ENCODE data around the gene MAD1L1. TPM values are rescaled to one million over a fixed set of nuclear protein-coding genes. Genes with fewer than 3 reads are reported as not detected.

Gene MAD1L1
- total and polyA plus RNA-seq, 2 of the 13 experiments (the other 11 are each of a cell fraction or from before 2014, with no cell fraction given), result 17.4 to 64.7 TPM

- no peak overlapping the region for H3K27ac ChIP-seq (ENCODE audit: extremely low read length, insufficient read depth, low read length)
- in situ Hi-C loops (cut with HindIII; ENCODE audit: extremely low pct_ligation_motif_present, low pct_unique_long_range_greater_than_20kb) (no loop called here), intact Hi-C loops (cut with micrococcal nuclease; ENCODE audit: unreplicated experiment) (no loop called here)
- no peak overlapping the region for H3K4me2 ChIP-seq (ENCODE audit: low read depth, low read length)
- no peak for ATAC-seq
- no peak for TF ChIP-seq ZNF549 (CRISPR knock-in tag; IDR thresholded peaks at IDR 0.05)
- no peak for TF ChIP-seq TFDP1 (CRISPR knock-in tag; IDR thresholded peaks at IDR 0.05; ENCODE audit: borderline replicate concordance)
- TF ChIP-seq, protein P1, sequence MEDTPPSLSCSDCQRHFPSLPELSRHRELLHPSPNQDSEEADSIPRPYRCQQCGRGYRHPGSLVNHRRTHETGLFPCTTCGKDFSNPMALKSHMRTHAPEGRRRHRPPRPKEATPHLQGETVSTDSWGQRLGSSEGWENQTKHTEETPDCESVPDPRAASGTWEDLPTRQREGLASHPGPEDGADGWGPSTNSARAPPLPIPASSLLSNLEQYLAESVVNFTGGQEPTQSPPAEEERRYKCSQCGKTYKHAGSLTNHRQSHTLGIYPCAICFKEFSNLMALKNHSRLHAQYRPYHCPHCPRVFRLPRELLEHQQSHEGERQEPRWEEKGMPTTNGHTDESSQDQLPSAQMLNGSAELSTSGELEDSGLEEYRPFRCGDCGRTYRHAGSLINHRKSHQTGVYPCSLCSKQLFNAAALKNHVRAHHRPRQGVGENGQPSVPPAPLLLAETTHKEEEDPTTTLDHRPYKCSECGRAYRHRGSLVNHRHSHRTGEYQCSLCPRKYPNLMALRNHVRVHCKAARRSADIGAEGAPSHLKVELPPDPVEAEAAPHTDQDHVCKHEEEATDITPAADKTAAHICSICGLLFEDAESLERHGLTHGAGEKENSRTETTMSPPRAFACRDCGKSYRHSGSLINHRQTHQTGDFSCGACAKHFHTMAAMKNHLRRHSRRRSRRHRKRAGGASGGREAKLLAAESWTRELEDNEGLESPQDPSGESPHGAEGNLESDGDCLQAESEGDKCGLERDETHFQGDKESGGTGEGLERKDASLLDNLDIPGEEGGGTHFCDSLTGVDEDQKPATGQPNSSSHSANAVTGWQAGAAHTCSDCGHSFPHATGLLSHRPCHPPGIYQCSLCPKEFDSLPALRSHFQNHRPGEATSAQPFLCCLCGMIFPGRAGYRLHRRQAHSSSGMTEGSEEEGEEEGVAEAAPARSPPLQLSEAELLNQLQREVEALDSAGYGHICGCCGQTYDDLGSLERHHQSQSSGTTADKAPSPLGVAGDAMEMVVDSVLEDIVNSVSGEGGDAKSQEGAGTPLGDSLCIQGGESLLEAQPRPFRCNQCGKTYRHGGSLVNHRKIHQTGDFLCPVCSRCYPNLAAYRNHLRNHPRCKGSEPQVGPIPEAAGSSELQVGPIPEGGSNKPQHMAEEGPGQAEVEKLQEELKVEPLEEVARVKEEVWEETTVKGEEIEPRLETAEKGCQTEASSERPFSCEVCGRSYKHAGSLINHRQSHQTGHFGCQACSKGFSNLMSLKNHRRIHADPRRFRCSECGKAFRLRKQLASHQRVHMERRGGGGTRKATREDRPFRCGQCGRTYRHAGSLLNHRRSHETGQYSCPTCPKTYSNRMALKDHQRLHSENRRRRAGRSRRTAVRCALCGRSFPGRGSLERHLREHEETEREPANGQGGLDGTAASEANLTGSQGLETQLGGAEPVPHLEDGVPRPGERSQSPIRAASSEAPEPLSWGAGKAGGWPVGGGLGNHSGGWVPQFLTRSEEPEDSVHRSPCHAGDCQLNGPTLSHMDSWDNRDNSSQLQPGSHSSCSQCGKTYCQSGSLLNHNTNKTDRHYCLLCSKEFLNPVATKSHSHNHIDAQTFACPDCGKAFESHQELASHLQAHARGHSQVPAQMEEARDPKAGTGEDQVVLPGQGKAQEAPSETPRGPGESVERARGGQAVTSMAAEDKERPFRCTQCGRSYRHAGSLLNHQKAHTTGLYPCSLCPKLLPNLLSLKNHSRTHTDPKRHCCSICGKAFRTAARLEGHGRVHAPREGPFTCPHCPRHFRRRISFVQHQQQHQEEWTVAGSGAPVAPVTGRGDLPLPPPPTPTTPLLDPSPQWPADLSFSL (CRISPR knock-in tag; IDR thresholded peaks at IDR 0.05), result no peak
- H2AFZ ChIP-seq (ENCODE audit: low read length), result no peak overlapping the region
- POLR2A ChIA-PET, result no interaction called here
- no peak for DNase-seq (ENCODE audit: low spot score)
- CTCF ChIA-PET (ENCODE audit: low intra/inter-chr PET ratio, low total read pairs), result no interaction called here
- H3K4me1 ChIP-seq (ENCODE audit: insufficient read depth, low read length), result no peaks in the 10 kb centered on the region
- peaks cover 2 to 3% of the 10 kb centered on the region in 2 experiments; a peak in 1 of 5 replicates for H3K36me3 ChIP-seq (replicated peaks in 1 of 2; ENCODE audit: control insufficient read depth in 1 of 2, insufficient read depth in 2 of 2, low read length in 2 of 2)
- no peaks in the 10 kb centered on the region for H3K79me2 ChIP-seq (ENCODE audit: insufficient read depth, low read length)
- no peak overlapping the region for H3K9ac ChIP-seq (ENCODE audit: insufficient read depth, low read depth, low read length)
- no peaks in the 10 kb centered on the region for H4K20me1 ChIP-seq (ENCODE audit: insufficient read depth, low read length)
- H3K27me3 ChIP-seq (ENCODE audit: control insufficient read depth in 1 of 2, insufficient read depth in 2 of 2, low read length in 2 of 2), result no peaks in the 10 kb centered on the region
- FAIRE-seq, result no peak
- 98% methylated on average over 4 of the region's 26 CpGs for WGBS (ENCODE audit: low lambda C conversion rate)
- no peak overlapping the region for H3K4me3 ChIP-seq (replicated peaks in 1 of 3; ENCODE audit: insufficient read depth in 1 of 3, low read depth in 2 of 3, low read length in 3 of 3)
- no TSS peak for BruUV-seq (replicated peaks)
- no peaks in the 10 kb centered on the region for H3K9me3 ChIP-seq (ENCODE audit: low read length)
These were observed 322.6 kb downstream of the MAD1L1 start for GRCh38 chr7:1910081-1910685.

Measured in HepG2 (cell line).